Astrocyte (in vitro differentiated cells and primary cell): ENCODE measurements around the gene LGMN. TPM values are rescaled to one million over a fixed set of nuclear protein-coding genes. Genes with fewer than 3 reads are reported as not detected.
A peak's percentile ranks its signal among the peaks of the same experiment; 100 is the strongest.

Source experiments
- DNase-seq: peaks from one replicate; pipeline ENCODE4 v3.0.0-alpha.2; 2010; ENCODE audit warnings: low read depth
- FAIRE-seq: peaks from 2 replicates; lab custom pipeline; 2011; peaks lifted over from hg19 to GRCh38; lab: Jason Lieb, UNC
- H2AFZ ChIP-seq: 2 replicates; pipeline ENCODE4 v1.6.0; 2012; ENCODE audit warnings: low read depth, low read length, inconsistent platforms
- H3K27ac ChIP-seq: 2 replicates; pipeline ENCODE4 v1.5.1; 2011; ENCODE audit warnings: low read depth, low read length, inconsistent platforms
- H3K27me3 ChIP-seq: 2 replicates; pipeline ENCODE4 v1.6.0; 2011; ENCODE audit warnings: low read length, inconsistent platforms; ENCODE audit not compliant: insufficient read depth
- H3K36me3 ChIP-seq: 2 replicates; pipeline ENCODE4 v1.5.1; 2011; ENCODE audit warnings: low read length, inconsistent platforms; ENCODE audit not compliant: insufficient read depth
- H3K4me1 ChIP-seq: 2 replicates; pipeline ENCODE4 v1.5.1; 2011; ENCODE audit warnings: low read length, inconsistent platforms; ENCODE audit not compliant: insufficient read depth
- H3K4me2 ChIP-seq: 2 replicates; pipeline ENCODE4 v1.6.0; 2012; ENCODE audit warnings: low read length, inconsistent platforms
- H3K4me3 ChIP-seq: 2 replicates; pipeline ENCODE4 v1.5.1; 2011; ENCODE audit warnings: low read depth, mild to moderate bottlenecking, low read length, inconsistent platforms; ENCODE audit not compliant: insufficient read depth
- H3K79me2 ChIP-seq: 2 replicates; pipeline ENCODE4 v1.6.0; 2012; ENCODE audit warnings: mild to moderate bottlenecking, low read length, inconsistent platforms; ENCODE audit not compliant: insufficient read depth
- H3K9ac ChIP-seq: 2 replicates; pipeline ENCODE4 v1.6.0; 2012; ENCODE audit warnings: mild to moderate bottlenecking, low read length, inconsistent platforms
- H3K9me3 ChIP-seq: 2 replicates; pipeline ENCODE4 v1.5.1; 2012; ENCODE audit warnings: low read depth, mild to moderate bottlenecking, low read length, inconsistent platforms; ENCODE audit not compliant: insufficient read depth
- H4K20me1 ChIP-seq: 2 replicates; pipeline ENCODE4 v1.6.0; 2012; ENCODE audit warnings: low read length, inconsistent platforms; ENCODE audit not compliant: insufficient read depth
- H3K27ac Mint-ChIP-seq: one replicate; pipeline ENCODE4 v1.8.0; 2021; ENCODE audit warnings: mild to moderate bottlenecking, mixed read lengths; ENCODE audit not compliant: unreplicated experiment
- H3K27me3 Mint-ChIP-seq: one replicate; pipeline ENCODE4 v1.8.0; 2021; ENCODE audit warnings: low read depth, mixed read lengths; ENCODE audit not compliant: unreplicated experiment
- H3K36me3 Mint-ChIP-seq: one replicate; pipeline ENCODE4 v1.8.0; 2021; ENCODE audit warnings: low read depth, mixed read lengths; ENCODE audit not compliant: unreplicated experiment
- H3K4me1 Mint-ChIP-seq: one replicate; pipeline ENCODE4 v1.8.0; 2021; ENCODE audit warnings: low read depth, mixed read lengths; ENCODE audit not compliant: unreplicated experiment
- H3K4me3 Mint-ChIP-seq: one replicate; pipeline ENCODE4 v1.8.0; 2021; ENCODE audit warnings: mild to moderate bottlenecking, moderate library complexity, mixed read lengths; ENCODE audit not compliant: unreplicated experiment
- H3K9me3 Mint-ChIP-seq: one replicate; pipeline ENCODE4 v1.8.0; 2021; ENCODE audit warnings: mild to moderate bottlenecking, mixed read lengths; ENCODE audit not compliant: unreplicated experiment
- EZH2 ChIP-seq: IDR thresholded peaks from 2 replicates; pipeline ENCODE4 v1.6.1; 2012; ENCODE audit warnings: mild to moderate bottlenecking, low read length, inconsistent platforms; ENCODE audit not compliant: insufficient read depth
- total RNA-seq: library from RNA; stranded (reverse); gene quantifications from 2 replicates; pipeline ENCODE4 v1.2.1, GENCODE V29; 2021
- TF ChIP-seq, protein P1 (sequence below): IDR thresholded peaks from 2 replicates; pipeline ENCODE4 v1.5.1; 2011; ENCODE audit warnings: low read depth, mild to moderate bottlenecking, inconsistent platforms, low read length, moderate library complexity; ENCODE audit not compliant: insufficient read depth

LGMN gene
- total RNA-seq, 1 donor from 2014 or later = 232 TPM

DNA sequence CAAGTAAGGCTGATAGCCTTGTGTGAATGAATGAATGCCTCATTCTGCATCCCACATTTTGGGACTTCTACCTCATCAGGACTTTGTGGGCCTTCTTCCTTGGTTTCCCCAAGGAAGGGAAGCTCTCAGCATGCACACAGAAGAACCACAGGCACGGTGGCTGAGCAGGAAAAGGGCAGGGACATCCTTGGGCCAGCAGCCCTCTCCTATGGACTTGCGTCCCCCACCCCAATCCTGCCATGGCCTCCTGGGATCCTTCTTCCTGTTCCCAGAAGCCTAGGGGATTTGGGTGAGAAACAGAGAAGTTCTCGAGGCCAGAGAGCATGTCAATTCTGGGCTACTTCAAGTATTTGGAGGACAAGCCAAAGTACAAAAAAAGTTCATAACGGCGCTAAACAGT, 69.7 kb downstream of the LGMN start:
- Mint-ChIP-seq H3K27me3 (no peaks in the 10 kb centered on the region), H3K36me3 (peaks cover 21% of the 10 kb centered on the region), H3K4me3 (no peak overlapping the region), H3K4me1 (peaks cover 4% of the 10 kb centered on the region), H3K27ac (no peak overlapping the region), H3K9me3 (no peaks in the 10 kb centered on the region)
- Histone ChIP-seq H3K4me3 (no peak overlapping the region), H3K4me1 (peaks cover 6% of the 10 kb centered on the region), H3K27me3 (no peaks in the 10 kb centered on the region), H3K27ac (no peak overlapping the region), H3K4me2 (no peak overlapping the region), H2AFZ (no peak overlapping the region), H3K9ac (no peak overlapping the region), H3K9me3 (no peaks in the 10 kb centered on the region), H4K20me1 (no peaks in the 10 kb centered on the region), H3K79me2 (no peaks in the 10 kb centered on the region), H3K36me3 (no peaks in the 10 kb centered on the region)
- FAIRE-seq = no peak
- no peak for TF ChIP-seq EZH2
- TF ChIP-seq, protein P1, sequence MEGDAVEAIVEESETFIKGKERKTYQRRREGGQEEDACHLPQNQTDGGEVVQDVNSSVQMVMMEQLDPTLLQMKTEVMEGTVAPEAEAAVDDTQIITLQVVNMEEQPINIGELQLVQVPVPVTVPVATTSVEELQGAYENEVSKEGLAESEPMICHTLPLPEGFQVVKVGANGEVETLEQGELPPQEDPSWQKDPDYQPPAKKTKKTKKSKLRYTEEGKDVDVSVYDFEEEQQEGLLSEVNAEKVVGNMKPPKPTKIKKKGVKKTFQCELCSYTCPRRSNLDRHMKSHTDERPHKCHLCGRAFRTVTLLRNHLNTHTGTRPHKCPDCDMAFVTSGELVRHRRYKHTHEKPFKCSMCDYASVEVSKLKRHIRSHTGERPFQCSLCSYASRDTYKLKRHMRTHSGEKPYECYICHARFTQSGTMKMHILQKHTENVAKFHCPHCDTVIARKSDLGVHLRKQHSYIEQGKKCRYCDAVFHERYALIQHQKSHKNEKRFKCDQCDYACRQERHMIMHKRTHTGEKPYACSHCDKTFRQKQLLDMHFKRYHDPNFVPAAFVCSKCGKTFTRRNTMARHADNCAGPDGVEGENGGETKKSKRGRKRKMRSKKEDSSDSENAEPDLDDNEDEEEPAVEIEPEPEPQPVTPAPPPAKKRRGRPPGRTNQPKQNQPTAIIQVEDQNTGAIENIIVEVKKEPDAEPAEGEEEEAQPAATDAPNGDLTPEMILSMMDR = no peak
- no peak for DNase-seq

DNA sequence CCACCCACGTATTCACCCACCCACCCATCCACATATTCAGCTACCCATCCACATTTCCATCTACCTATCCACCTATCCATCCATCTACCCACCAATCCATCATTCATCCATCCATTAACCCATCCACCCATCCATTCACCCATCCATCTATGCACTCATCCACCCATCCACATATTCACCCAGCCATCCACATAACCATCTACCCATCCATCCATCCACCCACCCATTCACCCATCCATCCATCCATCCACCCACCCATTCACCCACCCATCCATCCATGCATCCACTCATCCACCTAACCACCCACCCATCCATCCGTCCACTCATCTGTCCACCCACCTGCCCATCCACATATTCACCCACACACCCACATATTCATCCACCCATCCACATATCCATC, 70.5 kb downstream of the LGMN start:
- FAIRE-seq = no peak
- H3K4me3 Mint-ChIP-seq = no peak overlapping the region
- no peak overlapping the region for H3K9ac ChIP-seq

DNA sequence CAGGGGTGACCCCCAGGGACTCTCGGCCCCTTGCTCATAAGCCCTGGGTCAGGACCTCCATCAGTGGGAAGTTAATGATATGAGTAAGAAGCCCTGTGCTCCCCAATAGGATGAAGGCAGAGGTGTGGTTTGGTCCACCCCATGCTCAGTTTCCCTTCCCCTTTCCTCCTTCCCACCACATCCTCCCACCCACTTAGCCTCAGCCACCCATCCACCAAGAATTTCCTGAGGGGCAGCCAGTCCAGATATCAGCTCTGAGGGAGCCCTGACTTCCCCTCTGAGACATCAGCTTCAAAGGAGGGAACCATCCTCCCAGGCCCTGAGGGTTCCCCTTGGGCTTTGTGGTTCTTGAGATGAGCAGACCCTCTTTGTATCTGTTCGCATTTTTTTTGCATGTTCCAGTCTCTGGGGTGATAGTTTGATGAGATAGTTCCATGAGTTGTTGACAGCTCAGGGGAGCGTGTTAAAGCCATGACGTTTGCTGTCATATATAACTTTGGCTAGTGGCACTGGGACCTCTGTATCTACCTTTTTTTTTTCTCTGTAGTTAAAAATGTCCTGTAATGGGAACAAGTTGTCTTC, 71.2 kb downstream of the LGMN start:
- FAIRE-seq (no peak), DNase-seq (no peak)
- no peak overlapping the region for H3K4me3 Mint-ChIP-seq
- no peak for TF ChIP-seq EZH2
- TF ChIP-seq, protein P1 = no peak
- Histone ChIP-seq H3K4me1 (peaks cover 6% of the 10 kb centered on the region), H3K9ac (no peak overlapping the region), H3K4me2 (peak overlapping the region; percentile 22), H3K27me3 (no peaks in the 10 kb centered on the region), H3K36me3 (no peaks in the 10 kb centered on the region), H3K27ac (no peak overlapping the region), H3K9me3 (no peaks in the 10 kb centered on the region), H3K4me3 (no peak overlapping the region), H3K79me2 (no peaks in the 10 kb centered on the region), H4K20me1 (no peaks in the 10 kb centered on the region), H2AFZ (no peak overlapping the region)
- peaks cover 21% of the 10 kb centered on the region for H3K36me3 Mint-ChIP-seq
- H3K27ac Mint-ChIP-seq = no peak overlapping the region
- peaks cover 4% of the 10 kb centered on the region for H3K4me1 Mint-ChIP-seq
- no peaks in the 10 kb centered on the region for H3K27me3 Mint-ChIP-seq
- H3K9me3 Mint-ChIP-seq = no peaks in the 10 kb centered on the region

More for the DNA sequence above, 70.5 kb downstream of the LGMN start:
- H3K36me3 Mint-ChIP-seq = peaks cover 21% of the 10 kb centered on the region
- Histone ChIP-seq H3K79me2 (no peaks in the 10 kb centered on the region), H3K9me3 (no peaks in the 10 kb centered on the region), H3K4me3 (no peak overlapping the region), H3K4me2 (no peak overlapping the region), H3K4me1 (peaks cover 6% of the 10 kb centered on the region), H3K36me3 (no peaks in the 10 kb centered on the region), H2AFZ (no peak overlapping the region), H4K20me1 (no peaks in the 10 kb centered on the region), H3K27me3 (no peaks in the 10 kb centered on the region), H3K27ac (no peak overlapping the region)
- H3K9me3 Mint-ChIP-seq = no peaks in the 10 kb centered on the region
- peaks cover 4% of the 10 kb centered on the region for H3K4me1 Mint-ChIP-seq
- no peaks in the 10 kb centered on the region for H3K27me3 Mint-ChIP-seq
- no peak overlapping the region for H3K27ac Mint-ChIP-seq
- DNase-seq = no peak
- TF ChIP-seq EZH2 = no peak
- TF ChIP-seq, protein P1 = no peak
